ENCODE measurements around the gene TEAD4. TPM values are rescaled to one million over a fixed set of nuclear protein-coding genes. Genes with fewer than 3 reads are reported as not detected.

Gene TEAD4
- total RNA-seq, 1 experiment from 2014 or later = 127 TPM

GRCh38 chr12:3076730-3077571 is 117.8 kb downstream of the TEAD4 start, which contains the start of gene TSPAN9:
TSPAN9 (plus strand) TSS chr12:3077379; CDS start chr12:3201194, 123,815 bp downstream.
- Histone ChIP-seq H2BK20ac (ENCODE audit: low read depth, low read length, poor library complexity, severe bottlenecking) (no peak within 1 kb of the TSS), H2AK5ac (ENCODE audit: insufficient read length, low read length) (no peak within 1 kb of the TSS), H3K23me2 (ENCODE audit: insufficient read length, low read depth, low read length, poor library complexity, severe bottlenecking) (peaks cover 4% of the 10 kb centered on the region), H4K20me1 (ENCODE audit: control insufficient read depth, insufficient read depth, insufficient read length) (no peaks in the 10 kb centered on the region), H4K5ac (ENCODE audit: insufficient read length, low read depth, low read length) (no peak within 1 kb of the TSS), H3K9me3 (ENCODE audit: control insufficient read depth, low read depth, low read length) (no peaks in the 10 kb centered on the region), H3K79me2 (ENCODE audit: insufficient read depth, low read length) (no peaks in the 10 kb centered on the region), H3K56ac (ENCODE audit: insufficient read length, low read depth, low read length) (no peak within 1 kb of the TSS), H3K4me2 (ENCODE audit: insufficient read depth, insufficient read length, low read length) (peak within 1 kb of the TSS; percentile 73), H3T11ph (ENCODE audit: low read length) (no peak within 1 kb of the TSS), H3K4ac (ENCODE audit: low read depth, low read length) (no peak within 1 kb of the TSS), H3K14ac (ENCODE audit: insufficient read depth, low read length) (no peak within 1 kb of the TSS), H2AFZ (ENCODE audit: low read length) (no peak within 1 kb of the TSS), H3K79me1 (ENCODE audit: insufficient read depth, low read depth, low read length, poor library complexity, severe bottlenecking) (no peaks in the 10 kb centered on the region), H2BK5ac (ENCODE audit: insufficient read length, low read length) (no peak within 1 kb of the TSS), H3K4me1 (ENCODE audit: insufficient read depth, low read length) (no peaks in the 10 kb centered on the region), H2BK120ac (ENCODE audit: low read depth, low read length, poor library complexity, severe bottlenecking) (no peak within 1 kb of the TSS), H2BK15ac (ENCODE audit: low read depth, low read length) (no peak within 1 kb of the TSS), H3K18ac (ENCODE audit: insufficient read length, low read depth, low read length) (no peak within 1 kb of the TSS), H4K8ac (replicated peaks; ENCODE audit: insufficient read length, low read depth, low read length) (no peak within 1 kb of the TSS), H3K27me3 (ENCODE audit: insufficient read depth, low read length) (no peaks in the 10 kb centered on the region; the same call in 1 of the 2 replicates), H4K91ac (ENCODE audit: insufficient read length, low read depth, low read length) (no peak within 1 kb of the TSS), H3K27ac (ENCODE audit: insufficient read length, low read depth, low read length) (no peak within 1 kb of the TSS), H2BK12ac (ENCODE audit: insufficient read length, low read depth, low read length) (no peak within 1 kb of the TSS), H3K23ac (ENCODE audit: insufficient read length, low read depth, low read length) (no peak within 1 kb of the TSS), H3K9ac (ENCODE audit: extremely low read depth, insufficient read length, low read length) (no peak within 1 kb of the TSS)
- Mint-ChIP-seq H3K36me3 (ENCODE audit: insufficient read depth in 1 of 3, low read depth in 3 of 3) (peaks cover 1% of the 10 kb centered on the region in 3 experiments; a peak in 6 of 7 replicates), H3K27me3 (ENCODE audit: low read depth) (peaks cover 26% of the 10 kb centered on the region), H3K4me1 (peaks cover 13 to 14% of the 10 kb centered on the region in 2 experiments), H3K9me3 (no peaks in the 10 kb centered on the region), H3K4me3 (peak within 1 kb of the TSS; percentile 72 to 83), H3K27ac (no peak within 1 kb of the TSS; a peak in 1 of 7 replicates)
- no CpG with 5 or more reads among the region's 95 CpGs for WGBS (ENCODE audit: extremely low coverage, insufficient read length, low lambda C conversion rate)
- peak; percentile 82 for DNase-seq
- no peak for TF ChIP-seq CTCF (conservative IDR thresholded peaks at IDR 0.05)
